SH-SY5Y (cell line): ENCODE data around the gene ANAPC4.

ENCODE experiments used
- GATA2 ChIP-seq: IDR thresholded peaks from 2 replicates; pipeline ENCODE4 v1.6.1; 2011; ENCODE audit warnings: mild to moderate bottlenecking, low read depth, low read length
- GATA3 ChIP-seq: IDR thresholded peaks from 2 replicates; pipeline ENCODE4 v1.6.1; 2011; ENCODE audit warnings: low read depth, mild to moderate bottlenecking, low read length, moderate library complexity

DNA sequence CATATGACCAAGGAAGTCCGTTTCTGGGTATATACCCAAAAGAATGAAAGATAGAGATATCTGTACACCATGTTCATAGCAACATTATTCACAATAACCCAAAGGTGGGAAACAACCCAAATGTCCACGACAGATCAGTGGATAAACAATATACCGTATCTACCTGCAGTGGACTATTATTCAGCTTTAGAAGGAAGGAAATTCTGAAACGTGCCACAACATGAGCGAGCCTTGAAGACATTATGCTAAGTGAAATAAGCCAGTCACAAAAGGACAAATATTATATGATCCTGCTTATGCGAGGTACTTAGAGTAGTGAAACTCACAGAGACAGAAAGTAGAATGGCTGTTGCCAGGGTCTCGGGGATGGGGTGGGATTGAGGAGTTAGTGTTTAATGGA is 75.0 kb downstream of the ANAPC4 start:
- TF ChIP-seq GATA3 (no peak), GATA2 (no peak)
